ENCODE results near the gene YES1.
"Not testable (repeated sequence)": the region's sequence is repeated elsewhere in the genome, so short reads cannot be mapped to it uniquely, and the experiment has no call there.

YES1 gene

GRCh38 chr18:784470-785172 is 27.4 kb downstream of the YES1 start:
- no peak for DNase-seq (ENCODE audit: low spot score)

- no peak for DNase-seq (ENCODE audit: low spot score)
Measured at GRCh38 chr18:778194-778927, 33.7 kb downstream of the YES1 start.

GRCh38 chr18:777021-777420 is 35.0 kb downstream of the YES1 start:
- DNase-seq (ENCODE audit: low spot score) = no peak

GRCh38 chr18:776044-776443 is 36.0 kb downstream of the YES1 start:
- DNase-seq (ENCODE audit: low spot score) = not testable (repeated sequence)

- DNase-seq (ENCODE audit: low spot score) = no peak
Measured at GRCh38 chr18:774811-775210, 37.2 kb downstream of the YES1 start.

GRCh38 chr18:773980-774624 is 37.9 kb downstream of the YES1 start:
- no peak for DNase-seq (ENCODE audit: low spot score)

GRCh38 chr18:770583-770961 is 41.5 kb downstream of the YES1 start:
- no peak for DNase-seq (ENCODE audit: low spot score)

GRCh38 chr18:767961-768360 is 44.1 kb downstream of the YES1 start:
- no peak for DNase-seq (ENCODE audit: low spot score)

- DNase-seq (ENCODE audit: low spot score) = no peak
Measured at GRCh38 chr18:767084-767882, 44.8 kb downstream of the YES1 start.

- DNase-seq (ENCODE audit: low spot score) = no peak
Measured at GRCh38 chr18:766550-766860, 45.5 kb downstream of the YES1 start.

- no peak for DNase-seq (ENCODE audit: low spot score)
Measured at GRCh38 chr18:765764-766549, 46.1 kb downstream of the YES1 start.

- DNase-seq (ENCODE audit: low spot score) = not testable (repeated sequence)
Measured at GRCh38 chr18:759864-760263, 52.2 kb downstream of the YES1 start.

GRCh38 chr18:755506-755905 is 56.5 kb downstream of the YES1 start:
- no peak for DNase-seq (ENCODE audit: low spot score)

- DNase-seq (ENCODE audit: low spot score) = peak; percentile 61
Measured at GRCh38 chr18:754656-755055, 57.4 kb downstream of the YES1 start.

GRCh38 chr18:750456-750855 is 61.6 kb downstream of the YES1 start:
- no peak for DNase-seq (ENCODE audit: low spot score)

- DNase-seq (ENCODE audit: low spot score) = no peak
Measured at GRCh38 chr18:744832-745597, 67.0 kb downstream of the YES1 start.

- peak; percentile 55 for DNase-seq (ENCODE audit: low spot score)
Measured at GRCh38 chr18:741931-742512, 70.0 kb downstream of the YES1 start.

GRCh38 chr18:732371-732770 is 79.7 kb downstream of the YES1 start:
- no peak for DNase-seq (ENCODE audit: low spot score)

- no peak for DNase-seq (ENCODE audit: low spot score)
Measured at GRCh38 chr18:731185-731584, 80.9 kb downstream of the YES1 start.

- DNase-seq (ENCODE audit: low spot score) = no peak
Measured at GRCh38 chr18:730692-731091, 81.3 kb downstream of the YES1 start.

- DNase-seq (ENCODE audit: low spot score) = not testable (repeated sequence)
Measured at GRCh38 chr18:730120-730519, 81.9 kb downstream of the YES1 start.

All from kidney tubule cell (primary cell).